Cardiac fibroblast (primary cell): ENCODE data around the gene DOK1.
"Not testable (repeated sequence)": the region's sequence is repeated elsewhere in the genome, so short reads cannot be mapped to it uniquely, and the experiment has no call there.

Experiments used
- DNase-seq, 2 donors: peaks; one replicate each; pipeline versions ENCODE4 v3.0.0 to v3.0.0-alpha.2; 2010; ENCODE audit warnings: low read depth in 2 of 2
- H3K4me3 ChIP-seq, 2 donors: replicated peaks in 1 of 2; 1 replicate in 1 of 2; 2 replicates in 1 of 2; pipeline ENCODE4 v1.5.1; 2011; ENCODE audit warnings: low read depth in 2 of 2, low read length in 2 of 2, mild to moderate bottlenecking in 2 of 2, moderate library complexity in 1 of 2
- TF ChIP-seq, protein P1 (sequence below): IDR thresholded peaks from one replicate; pipeline ENCODE4 v1.5.1; 2011; ENCODE audit warnings: low read depth, mild to moderate bottlenecking, low read length, inconsistent platforms

DOK1 gene

DNA sequence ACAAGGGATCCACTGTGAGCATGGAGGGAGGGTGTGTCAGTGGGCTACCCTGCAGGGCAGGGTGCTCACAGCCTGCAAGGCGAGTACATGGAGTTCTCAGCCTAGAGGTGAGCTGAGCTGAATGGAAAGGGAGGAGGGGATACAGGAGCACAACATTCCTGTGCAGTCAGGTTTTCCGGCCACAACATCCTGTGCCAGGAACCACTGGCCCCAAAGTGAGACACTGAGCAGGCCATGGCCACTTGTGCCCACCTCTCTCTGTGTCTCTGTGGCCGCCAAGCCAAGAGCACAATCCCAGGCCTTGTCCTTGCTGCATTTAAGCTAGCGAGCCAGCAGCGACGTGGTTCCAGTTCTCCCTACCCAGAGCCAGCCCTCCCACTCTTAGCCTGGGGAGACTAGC is 6.1 kb downstream of the DOK1 start:
- DNase-seq = no peak
- TF ChIP-seq, protein P1, sequence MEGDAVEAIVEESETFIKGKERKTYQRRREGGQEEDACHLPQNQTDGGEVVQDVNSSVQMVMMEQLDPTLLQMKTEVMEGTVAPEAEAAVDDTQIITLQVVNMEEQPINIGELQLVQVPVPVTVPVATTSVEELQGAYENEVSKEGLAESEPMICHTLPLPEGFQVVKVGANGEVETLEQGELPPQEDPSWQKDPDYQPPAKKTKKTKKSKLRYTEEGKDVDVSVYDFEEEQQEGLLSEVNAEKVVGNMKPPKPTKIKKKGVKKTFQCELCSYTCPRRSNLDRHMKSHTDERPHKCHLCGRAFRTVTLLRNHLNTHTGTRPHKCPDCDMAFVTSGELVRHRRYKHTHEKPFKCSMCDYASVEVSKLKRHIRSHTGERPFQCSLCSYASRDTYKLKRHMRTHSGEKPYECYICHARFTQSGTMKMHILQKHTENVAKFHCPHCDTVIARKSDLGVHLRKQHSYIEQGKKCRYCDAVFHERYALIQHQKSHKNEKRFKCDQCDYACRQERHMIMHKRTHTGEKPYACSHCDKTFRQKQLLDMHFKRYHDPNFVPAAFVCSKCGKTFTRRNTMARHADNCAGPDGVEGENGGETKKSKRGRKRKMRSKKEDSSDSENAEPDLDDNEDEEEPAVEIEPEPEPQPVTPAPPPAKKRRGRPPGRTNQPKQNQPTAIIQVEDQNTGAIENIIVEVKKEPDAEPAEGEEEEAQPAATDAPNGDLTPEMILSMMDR = no peak

DNA sequence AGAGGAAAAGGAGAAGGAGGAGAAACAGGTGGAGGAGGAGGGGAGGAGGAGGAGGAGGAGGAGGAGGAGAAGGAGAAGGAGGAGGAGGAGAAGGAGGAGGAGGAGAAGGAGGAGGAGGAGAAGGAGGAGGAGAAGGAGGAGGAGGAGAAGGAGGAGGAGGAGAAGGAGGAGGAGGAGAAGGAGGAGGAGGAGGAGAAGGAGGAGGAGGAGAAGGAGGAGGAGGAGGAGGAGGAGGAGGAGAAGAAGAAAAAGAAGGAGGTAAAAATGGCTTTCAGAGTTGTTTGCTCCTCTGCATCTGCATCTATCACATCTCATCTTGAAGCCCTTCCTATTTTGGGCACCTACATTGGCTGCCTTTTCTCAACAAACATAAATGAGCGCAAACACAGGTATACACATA is 6.5 kb downstream of the DOK1 start:
- not testable (repeated sequence) for H3K4me3 ChIP-seq, DNase-seq

More for the DNA sequence above, 6.1 kb downstream of the DOK1 start:
- H3K4me3 ChIP-seq = no peak overlapping the region

GRCh38 chr2:74562126-74562775 is 7.7 kb downstream of the DOK1 start:
- TF ChIP-seq, protein P1 = no peak
- no peak overlapping the region for H3K4me3 ChIP-seq
- peak in 1 of 2 donors; percentile 39 for DNase-seq

- DNase-seq = peak; percentile 37 to 87
- TF ChIP-seq, protein P1 = no peak
- no peak overlapping the region for H3K4me3 ChIP-seq
These were observed 9.7 kb downstream of the DOK1 start for GRCh38 chr2:74564222-74564621.

- no peak for DNase-seq
- no peak overlapping the region for H3K4me3 ChIP-seq
- TF ChIP-seq, protein P1 = no peak
These were observed 11.7 kb downstream of the DOK1 start for GRCh38 chr2:74566076-74566753.

- no peak overlapping the region for H3K4me3 ChIP-seq
These were observed 12.2 kb downstream of the DOK1 start for GRCh38 chr2:74566754-74567085.

GRCh38 chr2:74567881-74568280 is 13.4 kb downstream of the DOK1 start:
- H3K4me3 ChIP-seq = no peak overlapping the region
- peak; percentile 86 to 93 for DNase-seq
- TF ChIP-seq, protein P1 = no peak

More at GRCh38 chr2:74566754-74567085, 12.2 kb downstream of the DOK1 start:
- DNase-seq = peak; percentile 88 to 97
- TF ChIP-seq, protein P1 = no peak
